ENCODE data around the gene MMP2. TPM values are rescaled to one million over a fixed set of nuclear protein-coding genes. Genes with fewer than 3 reads are reported as not detected.

The MMP2 gene
- total RNA-seq, 8 experiments from 2014 or later = 7.4 to 741 (median 94.4) TPM

GRCh38 chr16:55510185-55510805, 31.3 kb downstream of the MMP2 start:
- Histone ChIP-seq H3K4me1 (replicated peaks in 1 of 2) (peaks cover 0 to 7% of the 10 kb centered on the region in 2 donors), H3K27ac (no peak overlapping the region), H3K4me3 (peak overlapping the region in 1 of 5 donors; percentile 59)
- ATAC-seq (replicated peaks in 6 of 8) = no peak
- 39 to 80% (median 66%) methylated on average over 1 to 4 of the region's 4 CpGs; no CpG with 5 or more reads in 1 of the 10 experiments for WGBS, 10 experiments
- in situ Hi-C loops (cut with MboI; ENCODE audit: low pct_unique_long_range_greater_than_20kb in 2 of 9, low sequenced_read_pairs in 9 of 9, unreplicated experiment in 9 of 9) = no loop called here

GRCh38 chr16:55512941-55513340, 33.9 kb downstream of the MMP2 start:
- no peak overlapping the region for H3K4me3 ChIP-seq
- in situ Hi-C loops (cut with MboI; ENCODE audit: low pct_unique_long_range_greater_than_20kb in 2 of 9, low sequenced_read_pairs in 9 of 9, unreplicated experiment in 9 of 9) = no loop called here
- peaks cover 0 to 7% of the 10 kb centered on the region in 2 donors for H3K4me1 ChIP-seq (replicated peaks in 1 of 2)
- H3K27ac ChIP-seq = no peak overlapping the region
- ATAC-seq (replicated peaks in 6 of 8) = no peak
- 93 to 100% (median 100%) methylated on average over 1 of the region's 1 CpG; no CpG with 5 or more reads in 1 of the 10 experiments for WGBS, 10 experiments

- Histone ChIP-seq H3K4me3 (no peak overlapping the region), H3K27ac (no peak overlapping the region), H3K4me1 (replicated peaks in 1 of 2) (peaks cover 0 to 7% of the 10 kb centered on the region in 2 donors)
- ATAC-seq (replicated peaks in 6 of 8) = no peak
- in situ Hi-C loops (cut with MboI; ENCODE audit: low pct_unique_long_range_greater_than_20kb in 2 of 9, low sequenced_read_pairs in 9 of 9, unreplicated experiment in 9 of 9) = no loop called here
- 78 to 100% (median 87%) methylated on average over 3 to 5 of the region's 5 CpGs for WGBS, 10 experiments
Observed at GRCh38 chr16:55513616-55514015, 34.6 kb downstream of the MMP2 start.

- 13 to 100% (median 100%) methylated on average over 1 of the region's 1 CpG; no CpG with 5 or more reads in 1 of the 10 experiments for WGBS, 10 experiments
- H3K4me3 ChIP-seq = no peak overlapping the region
- H3K27ac ChIP-seq = no peak overlapping the region
- H3K4me1 ChIP-seq (replicated peaks in 1 of 2) = peaks cover 0 to 3% of the 10 kb centered on the region in 2 donors
- in situ Hi-C loops (cut with MboI; ENCODE audit: low pct_unique_long_range_greater_than_20kb in 2 of 9, low sequenced_read_pairs in 9 of 9, unreplicated experiment in 9 of 9) = no loop called here
- no peak for ATAC-seq (replicated peaks in 6 of 8)
Observed at GRCh38 chr16:55515111-55515510, 36.1 kb downstream of the MMP2 start.

- no peak overlapping the region for H3K4me3 ChIP-seq
- WGBS, 10 experiments = 0 to 100% (median 75%) methylated on average over 1 of the region's 1 CpG; no CpG with 5 or more reads in 3 of the 10 experiments
- in situ Hi-C loops (cut with MboI; ENCODE audit: low pct_unique_long_range_greater_than_20kb in 2 of 9, low sequenced_read_pairs in 9 of 9, unreplicated experiment in 9 of 9) = no loop called here
- no peaks in the 10 kb centered on the region for H3K4me1 ChIP-seq (replicated peaks in 1 of 2)
- ATAC-seq (replicated peaks in 6 of 8) = no peak
- H3K27ac ChIP-seq = no peak overlapping the region
Observed at GRCh38 chr16:55521792-55522191, 42.8 kb downstream of the MMP2 start.

- no peak overlapping the region for H3K4me3 ChIP-seq
- no peaks in the 10 kb centered on the region for H3K4me1 ChIP-seq (replicated peaks in 1 of 2)
- no peak overlapping the region for H3K27ac ChIP-seq
- ATAC-seq (replicated peaks in 6 of 8) = no peak
- in situ Hi-C loops (cut with MboI; ENCODE audit: low pct_unique_long_range_greater_than_20kb in 2 of 9, low sequenced_read_pairs in 9 of 9, unreplicated experiment in 9 of 9) = no loop called here
- 20 to 81% (median 72%) methylated on average over 1 to 2 of the region's 2 CpGs for WGBS, 10 experiments
Observed at GRCh38 chr16:55526441-55526840, 47.4 kb downstream of the MMP2 start.

GRCh38 chr16:55527885-55528284, 48.9 kb downstream of the MMP2 start:
- in situ Hi-C loops (cut with MboI; ENCODE audit: low pct_unique_long_range_greater_than_20kb in 2 of 9, low sequenced_read_pairs in 9 of 9, unreplicated experiment in 9 of 9) = no loop called here

GRCh38 chr16:55529018-55529417, 50.0 kb downstream of the MMP2 start:
- Histone ChIP-seq H3K4me1 (replicated peaks in 1 of 2) (no peaks in the 10 kb centered on the region), H3K4me3 (no peak overlapping the region), H3K27ac (no peak overlapping the region)
- WGBS, 10 experiments = 0 to 100% (median 83%) methylated on average over 1 to 2 of the region's 2 CpGs
- no peak for ATAC-seq (replicated peaks in 6 of 8)
- in situ Hi-C loops (cut with MboI; ENCODE audit: low pct_unique_long_range_greater_than_20kb in 2 of 9, low sequenced_read_pairs in 9 of 9, unreplicated experiment in 9 of 9) = no loop called here

More at GRCh38 chr16:55527885-55528284, 48.9 kb downstream of the MMP2 start:
- no peak overlapping the region for H3K4me3 ChIP-seq
- ATAC-seq (replicated peaks in 6 of 8) = no peak
- H3K27ac ChIP-seq = no peak overlapping the region
- no peaks in the 10 kb centered on the region for H3K4me1 ChIP-seq (replicated peaks in 1 of 2)

- no peak overlapping the region for H3K27ac ChIP-seq
Observed at GRCh38 chr16:55530316-55530856, 51.4 kb downstream of the MMP2 start.

GRCh38 chr16:55532227-55532626, 53.2 kb downstream of the MMP2 start:
- no peaks in the 10 kb centered on the region for H3K4me1 ChIP-seq (replicated peaks in 1 of 2)
- 71 to 100% (median 87%) methylated on average over 1 of the region's 1 CpG; no CpG with 5 or more reads in 2 of the 10 experiments for WGBS, 10 experiments
- no peak for ATAC-seq (replicated peaks in 6 of 8)
- no peak overlapping the region for H3K4me3 ChIP-seq
- in situ Hi-C loops (cut with MboI; ENCODE audit: low pct_unique_long_range_greater_than_20kb in 2 of 9, low sequenced_read_pairs in 9 of 9, unreplicated experiment in 9 of 9) = no loop called here
- no peak overlapping the region for H3K27ac ChIP-seq

More at GRCh38 chr16:55530316-55530856, 51.4 kb downstream of the MMP2 start:
- no peak overlapping the region for H3K4me3 ChIP-seq
- no peaks in the 10 kb centered on the region for H3K4me1 ChIP-seq (replicated peaks in 1 of 2)
- no peak for ATAC-seq (replicated peaks in 6 of 8)
- WGBS, 10 experiments = 17 to 100% (median 94%) methylated on average over 1 of the region's 1 CpG; no CpG with 5 or more reads in 6 of the 10 experiments
- in situ Hi-C loops (cut with MboI; ENCODE audit: low pct_unique_long_range_greater_than_20kb in 2 of 9, low sequenced_read_pairs in 9 of 9, unreplicated experiment in 9 of 9) = no loop called here

- H3K4me3 ChIP-seq = no peak overlapping the region
- in situ Hi-C loops (cut with MboI; ENCODE audit: low pct_unique_long_range_greater_than_20kb in 2 of 9, low sequenced_read_pairs in 9 of 9, unreplicated experiment in 9 of 9) = no loop called here
- H3K27ac ChIP-seq = no peak overlapping the region
- 69 to 100% (median 83%) methylated on average over 1 to 2 of the region's 2 CpGs for WGBS, 10 experiments
- H3K4me1 ChIP-seq (replicated peaks in 1 of 2) = peaks cover 0 to 3% of the 10 kb centered on the region in 2 donors
- ATAC-seq (replicated peaks in 6 of 8) = no peak
Observed at GRCh38 chr16:55534756-55535155, 55.8 kb downstream of the MMP2 start.

GRCh38 chr16:55539049-55539448, 60.1 kb downstream of the MMP2 start:
- ATAC-seq (replicated peaks in 6 of 8) = peak in 1 of 8 experiments; percentile 34
- 0 to 80% (median 71%) methylated on average over 5 of the region's 5 CpGs for WGBS, 10 experiments

GRCh38 chr16:55539488-55539887, 60.5 kb downstream of the MMP2 start:
- WGBS, 10 experiments = 0 to 100% (median 80%) methylated on average over 1 of the region's 1 CpG; no CpG with 5 or more reads in 3 of the 10 experiments
- in situ Hi-C loops (cut with MboI; ENCODE audit: low pct_unique_long_range_greater_than_20kb in 2 of 9, low sequenced_read_pairs in 9 of 9, unreplicated experiment in 9 of 9) = no loop called here
- H3K27ac ChIP-seq = no peak overlapping the region
- peaks cover 0 to 3% of the 10 kb centered on the region in 2 donors for H3K4me1 ChIP-seq (replicated peaks in 1 of 2)
- H3K4me3 ChIP-seq = no peak overlapping the region
- ATAC-seq (replicated peaks in 6 of 8) = peak in 3 of 8 experiments; percentile 44 to 69 (median 59)

More at GRCh38 chr16:55539049-55539448, 60.1 kb downstream of the MMP2 start:
- no peak overlapping the region for H3K27ac ChIP-seq
- H3K4me3 ChIP-seq = no peak overlapping the region
- in situ Hi-C loops (cut with MboI; ENCODE audit: low pct_unique_long_range_greater_than_20kb in 2 of 9, low sequenced_read_pairs in 9 of 9, unreplicated experiment in 9 of 9) = no loop called here
- H3K4me1 ChIP-seq (replicated peaks in 1 of 2) = peaks cover 0 to 3% of the 10 kb centered on the region in 2 donors
